ENCODE results near the gene ATXN1.

Gene ATXN1

GRCh38 chr6:16352821-16353438 is 408.3 kb downstream of the ATXN1 start (continued):
- TF ChIP-seq GLIS1 (tag by site-specific recombination; IDR thresholded peaks at IDR 0.05) (no peak), HOXA7 (CRISPR knock-in tag; IDR thresholded peaks at IDR 0.05; ENCODE audit: borderline replicate concordance) (no peak)

- TF ChIP-seq ZBTB48 (tag by site-specific recombination; IDR thresholded peaks at IDR 0.05) (no peak), HOXD13 (CRISPR knock-in tag; IDR thresholded peaks at IDR 0.05; ENCODE audit: borderline replicate concordance) (no peak), ZSCAN5A (tag by site-specific recombination; IDR thresholded peaks at IDR 0.05) (no peak), ZNF792 (tag by site-specific recombination; IDR thresholded peaks at IDR 0.05) (no peak), ZNF341 (tag by site-specific recombination; IDR thresholded peaks at IDR 0.05; ENCODE audit: low read depth) (peak; percentile 28; the same call in 1 of the 2 replicates), ZNF146 (tag by site-specific recombination; IDR thresholded peaks at IDR 0.05) (no peak), GLI4 (tag by site-specific recombination; IDR thresholded peaks at IDR 0.05) (no peak)
- TF ChIP-seq, protein P1, sequence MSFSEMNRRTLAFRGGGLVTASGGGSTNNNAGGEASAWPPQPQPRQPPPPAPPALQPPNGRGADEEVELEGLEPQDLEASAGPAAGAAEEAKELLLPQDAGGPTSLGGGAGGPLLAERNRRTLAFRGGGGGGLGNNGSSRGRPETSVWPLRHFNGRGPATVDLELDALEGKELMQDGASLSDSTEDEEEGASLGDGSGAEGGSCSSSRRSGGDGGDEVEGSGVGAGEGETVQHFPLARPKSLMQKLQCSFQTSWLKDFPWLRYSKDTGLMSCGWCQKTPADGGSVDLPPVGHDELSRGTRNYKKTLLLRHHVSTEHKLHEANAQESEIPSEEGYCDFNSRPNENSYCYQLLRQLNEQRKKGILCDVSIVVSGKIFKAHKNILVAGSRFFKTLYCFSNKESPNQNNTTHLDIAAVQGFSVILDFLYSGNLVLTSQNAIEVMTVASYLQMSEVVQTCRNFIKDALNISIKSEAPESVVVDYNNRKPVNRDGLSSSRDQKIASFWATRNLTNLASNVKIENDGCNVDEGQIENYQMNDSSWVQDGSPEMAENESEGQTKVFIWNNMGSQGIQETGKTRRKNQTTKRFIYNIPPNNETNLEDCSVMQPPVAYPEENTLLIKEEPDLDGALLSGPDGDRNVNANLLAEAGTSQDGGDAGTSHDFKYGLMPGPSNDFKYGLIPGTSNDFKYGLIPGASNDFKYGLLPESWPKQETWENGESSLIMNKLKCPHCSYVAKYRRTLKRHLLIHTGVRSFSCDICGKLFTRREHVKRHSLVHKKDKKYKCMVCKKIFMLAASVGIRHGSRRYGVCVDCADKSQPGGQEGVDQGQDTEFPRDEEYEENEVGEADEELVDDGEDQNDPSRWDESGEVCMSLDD (tag by site-specific recombination; IDR thresholded peaks at IDR 0.05): no peak
- TF ChIP-seq, protein P2, sequence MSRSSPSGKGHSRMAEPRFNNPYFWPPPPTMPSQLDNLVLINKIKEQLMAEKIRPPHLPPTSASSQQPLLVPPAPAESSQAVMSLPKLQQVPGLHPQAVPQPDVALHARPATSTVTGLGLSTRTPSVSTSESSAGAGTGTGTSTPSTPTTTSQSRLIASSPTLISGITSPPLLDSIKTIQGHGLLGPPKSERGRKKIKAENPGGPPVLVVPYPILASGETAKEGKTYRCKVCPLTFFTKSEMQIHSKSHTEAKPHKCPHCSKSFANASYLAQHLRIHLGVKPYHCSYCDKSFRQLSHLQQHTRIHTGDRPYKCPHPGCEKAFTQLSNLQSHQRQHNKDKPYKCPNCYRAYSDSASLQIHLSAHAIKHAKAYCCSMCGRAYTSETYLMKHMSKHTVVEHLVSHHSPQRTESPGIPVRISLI (tag by site-specific recombination; IDR thresholded peaks at IDR 0.05): no peak
- no peak overlapping the region for H3K27ac ChIP-seq (ENCODE audit: extremely low read depth, low read depth, low read length)
- ChIA-PET POLR2A (no interaction called here), CTCF (interaction anchor here (1.1 to 1.5 kb wide), 3 partner anchors 9 to 20 kb away, joined by 3 to 4 read pairs (median 3); no protein-coding TSS in a partner anchor)
- no peak overlapping the region for H3K4me3 ChIP-seq (ENCODE audit: low read depth, low read length)
- peaks cover 4% of the 10 kb centered on the region; the same call in 1 of the 2 replicates for H3K4me1 ChIP-seq (ENCODE audit: control insufficient read depth, insufficient read depth, low read length)
- H3K36me3 ChIP-seq (ENCODE audit: control insufficient read depth in 2 of 2, insufficient read depth in 1 of 2, low read length in 2 of 2): no peaks in the 10 kb centered on the region
- no peaks in the 10 kb centered on the region for H3K9me3 ChIP-seq (ENCODE audit: control insufficient read depth, insufficient read depth, low read depth, low read length)
Observed at GRCh38 chr6:16352258-16352635, 409.0 kb downstream of the ATXN1 start.

DNA sequence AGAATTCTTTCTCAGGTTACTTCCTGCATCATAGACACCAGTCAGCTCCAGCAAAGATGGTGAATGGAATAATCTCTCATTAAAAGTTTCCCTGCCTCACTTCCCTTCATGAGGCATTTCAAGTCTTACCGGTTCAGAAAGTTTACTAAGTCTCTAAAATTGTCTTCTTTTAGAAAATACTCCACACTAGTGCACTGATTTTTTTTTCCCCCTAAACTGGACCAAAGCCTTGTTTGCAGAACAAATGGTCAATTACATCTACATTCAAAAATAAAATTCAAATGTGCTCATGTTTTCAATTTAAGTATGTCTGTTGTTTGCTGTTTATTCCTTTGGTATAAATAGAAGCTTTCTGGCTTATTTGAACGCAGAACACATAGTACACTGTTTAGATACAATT is 411.7 kb downstream of the ATXN1 start:
- H3K9me3 ChIP-seq (ENCODE audit: control insufficient read depth, insufficient read depth, low read depth, low read length): no peaks in the 10 kb centered on the region
- H3K4me3 ChIP-seq (ENCODE audit: low read depth, low read length): no peak overlapping the region
- H3K36me3 ChIP-seq (ENCODE audit: control insufficient read depth in 2 of 2, insufficient read depth in 1 of 2, low read length in 2 of 2): no peaks in the 10 kb centered on the region
- ChIA-PET CTCF (interaction anchor here (0.6 to 1.4 kb wide), 6 partner anchors 10 to 782 kb away, joined by 3 to 7 read pairs (median 3); no protein-coding TSS in a partner anchor), POLR2A (no interaction called here)
- TF ChIP-seq ZNF48 (tag by site-specific recombination; IDR thresholded peaks at IDR 0.05) (no peak), ZNF239 (tag by site-specific recombination; IDR thresholded peaks at IDR 0.05) (no peak), ZNF138 (tag by site-specific recombination; IDR thresholded peaks at IDR 0.05; ENCODE audit: borderline replicate concordance) (no peak), SETDB1 (IDR thresholded peaks at IDR 0.05; ENCODE audit: insufficient read length, low read length) (no peak), ZNF701 (tag by site-specific recombination; IDR thresholded peaks at IDR 0.05) (no peak), ZBTB48 (tag by site-specific recombination; IDR thresholded peaks at IDR 0.05) (no peak)
- TF ChIP-seq, protein P3, sequence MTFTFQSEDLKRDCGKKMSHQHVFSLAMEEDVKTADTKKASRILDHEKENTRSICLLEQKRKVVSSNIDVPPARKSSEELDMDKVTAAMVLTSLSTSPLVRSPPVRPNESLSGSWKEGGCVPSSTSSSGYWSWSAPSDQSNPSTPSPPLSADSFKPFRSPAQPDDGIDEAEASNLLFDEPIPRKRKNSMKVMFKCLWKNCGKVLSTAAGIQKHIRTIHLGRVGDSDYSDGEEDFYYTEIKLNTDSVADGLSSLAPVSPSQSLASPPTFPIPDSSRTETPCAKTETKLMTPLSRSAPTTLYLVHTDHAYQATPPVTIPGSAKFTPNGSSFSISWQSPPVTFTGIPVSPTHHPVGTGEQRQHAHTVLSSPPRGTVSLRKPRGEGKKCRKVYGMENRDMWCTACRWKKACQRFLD (tag by site-specific recombination; IDR thresholded peaks at IDR 0.05): no peak
- H3K4me1 ChIP-seq (ENCODE audit: control insufficient read depth, insufficient read depth, low read length): peaks cover 13% of the 10 kb centered on the region
- H3K27ac ChIP-seq (ENCODE audit: extremely low read depth, low read depth, low read length): no peak overlapping the region
